ENCODE data around the gene SNAP25. TPM values are rescaled to one million over a fixed set of nuclear protein-coding genes. Genes with fewer than 3 reads are reported as not detected.

The SNAP25 gene
- total and polyA plus RNA-seq, 9 of the 15 experiments (the other 6 are each of a cell fraction or from before 2014, with no cell fraction given) = 0.07 TPM; not detected in 8

DNA sequence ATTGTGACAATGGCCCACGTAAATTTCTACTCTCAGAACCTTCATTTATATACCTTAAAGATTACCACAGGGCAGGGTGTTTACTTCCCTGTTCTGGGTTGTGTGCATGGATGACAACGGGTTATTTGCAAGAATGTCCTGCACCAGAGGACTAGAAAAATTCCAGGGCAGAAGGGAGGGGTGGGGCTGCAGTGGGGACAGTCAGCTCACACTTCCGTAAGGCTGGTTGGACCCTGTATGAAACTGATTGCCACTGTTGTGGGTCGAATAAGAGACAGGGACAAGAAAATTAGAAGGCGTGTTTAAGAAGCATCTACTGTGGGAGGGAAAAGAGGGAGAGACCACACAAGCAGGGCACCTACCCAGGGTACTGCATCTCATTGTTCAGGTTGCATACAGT is 96.5 kb downstream of the SNAP25 start:
- H3K27ac ChIP-seq (ENCODE audit: extremely low read depth, low read depth, low read length) = no peak overlapping the region
- 0% methylated on average over 5 of the region's 5 CpGs for WGBS (ENCODE audit: insufficient coverage, low coverage, missing lambda C conversion rate)
- H3K4me2 ChIP-seq (ENCODE audit: insufficient read depth, low read length) = no peak overlapping the region
- no TSS peak for BruUV-seq (replicated peaks)
- H3K27me3 ChIP-seq (ENCODE audit: control insufficient read depth in 2 of 2, insufficient read depth in 2 of 2, low read length in 2 of 2) = no peaks in the 10 kb centered on the region
- H3K4me3 ChIP-seq = no peak overlapping the region
- no peaks in the 10 kb centered on the region for H3K9me3 ChIP-seq (replicated peaks; ENCODE audit: control insufficient read depth, insufficient read depth, low read depth, low read length)
- H3K79me2 ChIP-seq (ENCODE audit: control insufficient read depth, insufficient read depth, low read length) = no peaks in the 10 kb centered on the region
- ATAC-seq (no peak), DNase-seq (ENCODE audit: extremely low read depth in 1 of 4, low spot score in 3 of 4) (no peak), FAIRE-seq (no peak)
- CTCF ChIA-PET (ENCODE audit: low intra/inter-chr PET ratio) = no interaction called here
- H3K9me1 ChIP-seq (ENCODE audit: control insufficient read depth, insufficient read depth, low read length) = no peaks in the 10 kb centered on the region
- no peak overlapping the region for H2AFZ ChIP-seq (ENCODE audit: low read depth, low read length)
- in situ Hi-C loops (cut with MboI) (no loop called here), intact Hi-C loops (cut with micrococcal nuclease) (loop anchor here (5.0 to 10.0 kb wide), 3 partner anchors 112 to 1227 kb away; no protein-coding TSS in a partner anchor)
- TF ChIP-seq MAZ (CRISPR knock-in tag; conservative IDR thresholded peaks at IDR 0.05 in 1 of 2, IDR thresholded peaks at IDR 0.05 in 1 of 2) = no peak
- TF ChIP-seq NELFE (IDR thresholded peaks at IDR 0.05; ENCODE audit: insufficient read depth, insufficient read length) = no peak
- TF ChIP-seq, protein P1, sequence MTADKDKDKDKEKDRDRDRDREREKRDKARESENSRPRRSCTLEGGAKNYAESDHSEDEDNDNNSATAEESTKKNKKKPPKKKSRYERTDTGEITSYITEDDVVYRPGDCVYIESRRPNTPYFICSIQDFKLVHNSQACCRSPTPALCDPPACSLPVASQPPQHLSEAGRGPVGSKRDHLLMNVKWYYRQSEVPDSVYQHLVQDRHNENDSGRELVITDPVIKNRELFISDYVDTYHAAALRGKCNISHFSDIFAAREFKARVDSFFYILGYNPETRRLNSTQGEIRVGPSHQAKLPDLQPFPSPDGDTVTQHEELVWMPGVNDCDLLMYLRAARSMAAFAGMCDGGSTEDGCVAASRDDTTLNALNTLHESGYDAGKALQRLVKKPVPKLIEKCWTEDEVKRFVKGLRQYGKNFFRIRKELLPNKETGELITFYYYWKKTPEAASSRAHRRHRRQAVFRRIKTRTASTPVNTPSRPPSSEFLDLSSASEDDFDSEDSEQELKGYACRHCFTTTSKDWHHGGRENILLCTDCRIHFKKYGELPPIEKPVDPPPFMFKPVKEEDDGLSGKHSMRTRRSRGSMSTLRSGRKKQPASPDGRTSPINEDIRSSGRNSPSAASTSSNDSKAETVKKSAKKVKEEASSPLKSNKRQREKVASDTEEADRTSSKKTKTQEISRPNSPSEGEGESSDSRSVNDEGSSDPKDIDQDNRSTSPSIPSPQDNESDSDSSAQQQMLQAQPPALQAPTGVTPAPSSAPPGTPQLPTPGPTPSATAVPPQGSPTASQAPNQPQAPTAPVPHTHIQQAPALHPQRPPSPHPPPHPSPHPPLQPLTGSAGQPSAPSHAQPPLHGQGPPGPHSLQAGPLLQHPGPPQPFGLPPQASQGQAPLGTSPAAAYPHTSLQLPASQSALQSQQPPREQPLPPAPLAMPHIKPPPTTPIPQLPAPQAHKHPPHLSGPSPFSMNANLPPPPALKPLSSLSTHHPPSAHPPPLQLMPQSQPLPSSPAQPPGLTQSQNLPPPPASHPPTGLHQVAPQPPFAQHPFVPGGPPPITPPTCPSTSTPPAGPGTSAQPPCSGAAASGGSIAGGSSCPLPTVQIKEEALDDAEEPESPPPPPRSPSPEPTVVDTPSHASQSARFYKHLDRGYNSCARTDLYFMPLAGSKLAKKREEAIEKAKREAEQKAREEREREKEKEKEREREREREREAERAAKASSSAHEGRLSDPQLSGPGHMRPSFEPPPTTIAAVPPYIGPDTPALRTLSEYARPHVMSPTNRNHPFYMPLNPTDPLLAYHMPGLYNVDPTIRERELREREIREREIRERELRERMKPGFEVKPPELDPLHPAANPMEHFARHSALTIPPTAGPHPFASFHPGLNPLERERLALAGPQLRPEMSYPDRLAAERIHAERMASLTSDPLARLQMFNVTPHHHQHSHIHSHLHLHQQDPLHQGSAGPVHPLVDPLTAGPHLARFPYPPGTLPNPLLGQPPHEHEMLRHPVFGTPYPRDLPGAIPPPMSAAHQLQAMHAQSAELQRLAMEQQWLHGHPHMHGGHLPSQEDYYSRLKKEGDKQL (CRISPR knock-in tag; IDR thresholded peaks at IDR 0.05; ENCODE audit: borderline replicate concordance) = no peak
- TF ChIP-seq, protein P2, sequence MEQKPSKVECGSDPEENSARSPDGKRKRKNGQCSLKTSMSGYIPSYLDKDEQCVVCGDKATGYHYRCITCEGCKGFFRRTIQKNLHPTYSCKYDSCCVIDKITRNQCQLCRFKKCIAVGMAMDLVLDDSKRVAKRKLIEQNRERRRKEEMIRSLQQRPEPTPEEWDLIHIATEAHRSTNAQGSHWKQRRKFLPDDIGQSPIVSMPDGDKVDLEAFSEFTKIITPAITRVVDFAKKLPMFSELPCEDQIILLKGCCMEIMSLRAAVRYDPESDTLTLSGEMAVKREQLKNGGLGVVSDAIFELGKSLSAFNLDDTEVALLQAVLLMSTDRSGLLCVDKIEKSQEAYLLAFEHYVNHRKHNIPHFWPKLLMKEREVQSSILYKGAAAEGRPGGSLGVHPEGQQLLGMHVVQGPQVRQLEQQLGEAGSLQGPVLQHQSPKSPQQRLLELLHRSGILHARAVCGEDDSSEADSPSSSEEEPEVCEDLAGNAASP (IDR thresholded peaks at IDR 0.05) = no peak
- H3K9ac ChIP-seq (ENCODE audit: insufficient read depth in 1 of 2, low read depth in 2 of 2, low read length in 2 of 2) = no peak overlapping the region
- POLR2A ChIA-PET = no interaction called here
- H3K36me3 ChIP-seq (ENCODE audit: control insufficient read depth, insufficient read depth, low read length) = no peaks in the 10 kb centered on the region
- no peaks in the 10 kb centered on the region; the same call in 1 of the 2 replicates for H4K20me1 ChIP-seq (replicated peaks; ENCODE audit: control insufficient read depth, insufficient read depth, low read length)
- H3K4me1 ChIP-seq (replicated peaks in 1 of 2; ENCODE audit: control insufficient read depth in 2 of 2, insufficient read depth in 2 of 2, low read length in 2 of 2) = no peaks in the 10 kb centered on the region
